ENCODE measurements around the gene WNT3A.

The WNT3A gene

GRCh38 chr1:228010921-228011320 is 4.1 kb downstream of the WNT3A start:
- no peak overlapping the region for H3K4me2 ChIP-seq (ENCODE audit: low read depth, low read length)
- peaks cover 86% of the 10 kb centered on the region for H3K27me3 ChIP-seq (replicated peaks; ENCODE audit: insufficient read depth, low read length)
- no peaks in the 10 kb centered on the region for H3K9me3 ChIP-seq (replicated peaks; ENCODE audit: insufficient read depth, low read length)
- no peaks in the 10 kb centered on the region for H4K20me1 ChIP-seq (ENCODE audit: insufficient read depth, low read length)
- DNase-seq: no peak
- no peak overlapping the region for H3K4me3 ChIP-seq (ENCODE audit: low read length)
- no peaks in the 10 kb centered on the region for H3K9me2 ChIP-seq (replicated peaks; ENCODE audit: insufficient read depth, low read length)
- no peaks in the 10 kb centered on the region for H3K4me1 ChIP-seq (ENCODE audit: low read length)
- no peaks in the 10 kb centered on the region for H3K79me2 ChIP-seq (ENCODE audit: low read length)
- no peaks in the 10 kb centered on the region for H3K36me3 ChIP-seq (replicated peaks; ENCODE audit: insufficient read depth, low read length)
- no peak overlapping the region for H2AFZ ChIP-seq (ENCODE audit: low read length)
- TF ChIP-seq EZH2 (optimal IDR thresholded peaks at IDR 0.05; ENCODE audit: low read depth, low read length): no peak
- no peak for TF ChIP-seq CTCF (IDR thresholded peaks at IDR 0.05; ENCODE audit: low read length)
- TF ChIP-seq EZH2phosphoT487 (IDR thresholded peaks at IDR 0.05; ENCODE audit: low read length): no peak
- no peaks in the 10 kb centered on the region for H3F3A ChIP-seq (ENCODE audit: insufficient read depth, low read length)
- no peak overlapping the region for H3K27ac ChIP-seq (ENCODE audit: low read length)
- no peak overlapping the region for H3K9ac ChIP-seq (ENCODE audit: low read length)

DNA sequence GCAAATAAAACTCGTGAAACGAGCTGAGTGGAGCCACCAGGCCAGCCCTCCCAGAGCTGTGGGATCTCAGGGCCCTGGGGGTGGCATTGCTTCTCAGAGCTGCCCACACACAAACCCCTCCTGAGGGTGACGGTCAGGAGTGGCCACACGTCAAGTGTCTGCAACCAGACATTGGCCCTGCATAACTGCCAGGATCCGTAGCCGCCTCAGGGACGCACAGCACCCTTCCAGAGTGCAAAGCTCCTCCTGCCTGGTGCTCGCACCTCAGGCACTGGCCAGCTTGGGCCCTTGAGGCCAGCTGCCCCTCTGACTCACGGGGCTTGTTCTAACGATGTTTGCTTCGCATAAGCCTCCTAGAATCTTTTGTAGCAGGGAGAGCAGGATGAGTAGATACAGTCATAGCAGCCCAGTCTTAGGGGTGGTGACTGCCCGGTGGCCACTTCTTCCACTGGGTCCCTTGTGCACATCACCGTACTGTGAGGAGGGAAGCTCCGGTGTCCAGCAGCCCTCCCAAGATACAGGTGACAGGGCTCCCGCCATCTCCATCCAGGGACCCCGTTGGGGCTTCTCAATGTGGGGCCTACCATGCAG is 5.0 kb downstream of the WNT3A start:
- no peak overlapping the region for H3K27ac ChIP-seq (ENCODE audit: low read length)
- no peak overlapping the region for H2AFZ ChIP-seq (ENCODE audit: low read length)
- peaks cover 88% of the 10 kb centered on the region for H3K27me3 ChIP-seq (replicated peaks; ENCODE audit: insufficient read depth, low read length)
- H3K9ac ChIP-seq (ENCODE audit: low read length): no peak overlapping the region
- no peak overlapping the region for H3K4me2 ChIP-seq (ENCODE audit: low read depth, low read length)
- TF ChIP-seq EZH2phosphoT487 (IDR thresholded peaks at IDR 0.05; ENCODE audit: low read length) (no peak), CTCF (IDR thresholded peaks at IDR 0.05; ENCODE audit: low read length) (no peak), EZH2 (optimal IDR thresholded peaks at IDR 0.05; ENCODE audit: low read depth, low read length) (no peak)
- H3K4me3 ChIP-seq (ENCODE audit: low read length): no peak overlapping the region
- H3K36me3 ChIP-seq (replicated peaks; ENCODE audit: insufficient read depth, low read length): no peaks in the 10 kb centered on the region
- DNase-seq: no peak
- no peaks in the 10 kb centered on the region for H4K20me1 ChIP-seq (ENCODE audit: insufficient read depth, low read length)
- no peaks in the 10 kb centered on the region for H3F3A ChIP-seq (ENCODE audit: insufficient read depth, low read length)
- H3K9me3 ChIP-seq (replicated peaks; ENCODE audit: insufficient read depth, low read length): no peaks in the 10 kb centered on the region
- H3K4me1 ChIP-seq (ENCODE audit: low read length): no peaks in the 10 kb centered on the region
- no peaks in the 10 kb centered on the region for H3K79me2 ChIP-seq (ENCODE audit: low read length)
- no peaks in the 10 kb centered on the region for H3K9me2 ChIP-seq (replicated peaks; ENCODE audit: insufficient read depth, low read length)

GRCh38 chr1:228012555-228012954 is 5.8 kb downstream of the WNT3A start:
- no peaks in the 10 kb centered on the region for H3K4me1 ChIP-seq (ENCODE audit: low read length)
- no peak for TF ChIP-seq CTCF (IDR thresholded peaks at IDR 0.05; ENCODE audit: low read length)
- peaks cover 82% of the 10 kb centered on the region for H3K27me3 ChIP-seq (replicated peaks; ENCODE audit: insufficient read depth, low read length)

More at GRCh38 chr1:228012555-228012954, 5.8 kb downstream of the WNT3A start:
- no peaks in the 10 kb centered on the region for H3K9me3 ChIP-seq (replicated peaks; ENCODE audit: insufficient read depth, low read length)
- no peak overlapping the region for H3K27ac ChIP-seq (ENCODE audit: low read length)
- H3K9me2 ChIP-seq (replicated peaks; ENCODE audit: insufficient read depth, low read length): no peaks in the 10 kb centered on the region
- H4K20me1 ChIP-seq (ENCODE audit: insufficient read depth, low read length): no peaks in the 10 kb centered on the region
- no peaks in the 10 kb centered on the region for H3F3A ChIP-seq (ENCODE audit: insufficient read depth, low read length)
- no peak overlapping the region for H3K4me2 ChIP-seq (ENCODE audit: low read depth, low read length)
- H3K36me3 ChIP-seq (replicated peaks; ENCODE audit: insufficient read depth, low read length): no peaks in the 10 kb centered on the region
- no peak overlapping the region for H3K4me3 ChIP-seq (ENCODE audit: low read length)
- H3K9ac ChIP-seq (ENCODE audit: low read length): no peak overlapping the region
- H2AFZ ChIP-seq (ENCODE audit: low read length): no peak overlapping the region
- DNase-seq: no peak
- no peaks in the 10 kb centered on the region for H3K79me2 ChIP-seq (ENCODE audit: low read length)

Data from MM.1S (cell line).